Gastrocnemius medialis (tissue), 4 donors: ENCODE data around the gene PPP4C. TPM values are rescaled to one million over a fixed set of nuclear protein-coding genes. Genes with fewer than 3 reads are reported as not detected.
"Not testable (repeated sequence)": the region's sequence is repeated elsewhere in the genome, so short reads cannot be mapped to it uniquely, and the experiment has no call there.

Source experiments
- ATAC-seq, 2 donors: fragments of 150-250 bp; one replicate each; pipeline ENCODE4 v1.9.1; 2016
- DNase-seq, 2 donors: peaks; one replicate each; pipeline ENCODE4 v3.0.0-alpha.2; 2019
- H3K27ac ChIP-seq, 4 donors: fragments of 200-600 bp; sonication (generic); 1 replicate in 1 of 4; 2 replicates in 3 of 4; pipeline ENCODE4 v1.5.1; 2016 to 2018; ENCODE audit warnings: mild to moderate bottlenecking in 2 of 4, moderate library complexity in 1 of 4
- H3K27me3 ChIP-seq, 3 donors: fragments of 200-600 bp; sonication (generic) in 2 of 3; 1 replicate in 1 of 3; 2 replicates in 2 of 3; pipeline versions ENCODE4 v1.5.1 to v1.6.0; 2016 to 2019; ENCODE audit warnings: mild to moderate bottlenecking in 1 of 3, moderate library complexity in 1 of 3
- H3K36me3 ChIP-seq, 2 donors: fragments of 200-600 bp; sonication (generic) in 1 of 2; one replicate each; pipeline ENCODE4 v1.5.1; 2017 to 2018
- H3K4me1 ChIP-seq, 2 donors: fragments of 200-600 bp; sonication (generic) in 1 of 2; one replicate each; pipeline ENCODE4 v1.5.1; 2016 to 2017; ENCODE audit warnings: mild to moderate bottlenecking in 2 of 2
- H3K4me3 ChIP-seq, 4 donors: fragments of 200-600 bp; sonication (generic) in 3 of 4; 1 replicate in 1 of 4; 2 replicates in 3 of 4; pipeline ENCODE4 v1.5.1; 2016 to 2019; ENCODE audit warnings: mild to moderate bottlenecking in 2 of 4
- H3K9me3 ChIP-seq, 3 donors: fragments of 200-600 bp; sonication (generic) in 2 of 3; 1 replicate in 1 of 3; 2 replicates in 2 of 3; pipeline ENCODE4 v1.5.1; 2016 to 2019
- CTCF ChIP-seq, 5 experiments: fragments of 450-650 bp in 3 of 5; fragments of 200-600 bp in 2 of 5; sonication (generic) in 2 of 5; IDR thresholded peaks in 4 of 5; conservative IDR thresholded peaks in 1 of 5; 1 replicate in 4 of 5; 2 replicates in 1 of 5; pipeline ENCODE4 v1.5.1; 2016 to 2019; ENCODE audit warnings: antibody characterized with exemption in 5 of 5, mild to moderate bottlenecking in 3 of 5, moderate library complexity in 3 of 5
- POLR2A ChIP-seq, 2 donors: fragments of 450-650 bp; IDR thresholded peaks; one replicate each; pipeline ENCODE4 v1.6.1; 2017; ENCODE audit warnings: antibody characterized with exemption in 2 of 2, mild to moderate bottlenecking in 2 of 2, moderate library complexity in 2 of 2
- in situ Hi-C, 4 donors: fragments of 200-750 bp; cut with MboI; loops; one replicate each; pipeline versions ENCODE4 v1.15.0 to v1.8.0; 2017; ENCODE audit warnings: low sequenced_read_pairs in 4 of 4
- intact Hi-C: fragments of 100-400 bp; cut with DNase I; formaldehyde crosslinking; loops from one replicate; pipeline ENCODE4 v1.15.1; 2023; ENCODE audit warnings: low total_unique reads
- total RNA-seq, 4 donors: library from RNA; depleted of rRNA; stranded (reverse); fragments of >200 nt; gene quantifications; one replicate each; pipeline versions ENCODE4 v1.1.0 to v1.2.3, GENCODE V29; 2016

PPP4C gene
- total RNA-seq, 4 donors from 2014 or later = 23.8 to 64.3 (median 44.7) TPM

GRCh38 chr16:30112197-30113030 lies 36.6 kb downstream of the PPP4C start:
- Histone ChIP-seq H3K4me1 (no peaks in the 10 kb centered on the region), H3K27ac (no peak overlapping the region), H3K4me3 (no peak overlapping the region), H3K27me3 (no peaks in the 10 kb centered on the region), H3K36me3 (peaks cover 0 to 35% of the 10 kb centered on the region in 2 donors), H3K9me3 (no peaks in the 10 kb centered on the region)
- TF ChIP-seq POLR2A (IDR thresholded peaks at IDR 0.05) (no peak), CTCF (IDR thresholded peaks at IDR 0.05 in 4 of 5, conservative IDR thresholded peaks at IDR 0.05 in 1 of 5) (peak in 4 of 5 experiments; percentile 53 to 62 (median 58))
- DNase-seq (peak in 1 of 2 donors; percentile 32), ATAC-seq (no peak)
- intact Hi-C loops = no loop called here
- in situ Hi-C loops = loop anchor here in 1 of 4 donors (25.0 kb wide), 1 partner anchor 300 kb away; the partner anchor contains the start of gene ZNF771

GRCh38 chr16:30113031-30113710 lies 37.4 kb downstream of the PPP4C start, which contains the start of gene GDPD3:
TSS of gene GDPD3 (minus strand) at chr16:30113537. CDS start at chr16:30113478, 59 bp downstream.
- ATAC-seq (no peak), DNase-seq (no peak)
- TF ChIP-seq POLR2A (IDR thresholded peaks at IDR 0.05) (no peak), CTCF (IDR thresholded peaks at IDR 0.05 in 4 of 5, conservative IDR thresholded peaks at IDR 0.05 in 1 of 5) (no peak)
- no peak within 1 kb of the TSS for H3K4me3 ChIP-seq
- no peak within 1 kb of the TSS for H3K27ac ChIP-seq
- peaks cover 0 to 36% of the 10 kb centered on the region in 2 donors for H3K36me3 ChIP-seq
- no peaks in the 10 kb centered on the region for H3K27me3 ChIP-seq
- intact Hi-C loops = no loop called here
- in situ Hi-C loops = loop anchor here in 1 of 4 donors (25.0 kb wide), 1 partner anchor 299 kb away; the partner anchor contains the start of gene ZNF771
- H3K9me3 ChIP-seq = no peaks in the 10 kb centered on the region
- no peaks in the 10 kb centered on the region for H3K4me1 ChIP-seq

- TF ChIP-seq CTCF (IDR thresholded peaks at IDR 0.05 in 4 of 5, conservative IDR thresholded peaks at IDR 0.05 in 1 of 5) (no peak), POLR2A (IDR thresholded peaks at IDR 0.05) (no peak)
- no peaks in the 10 kb centered on the region for H3K9me3 ChIP-seq
- intact Hi-C loops (no loop called here), in situ Hi-C loops (loop anchor here in 1 of 4 donors (25.0 kb wide), 1 partner anchor 298 kb away; the partner anchor contains the start of gene ZNF771)
- H3K36me3 ChIP-seq = peaks cover 0 to 39% of the 10 kb centered on the region in 2 donors
- H3K4me1 ChIP-seq = no peaks in the 10 kb centered on the region
- H3K27ac ChIP-seq = no peak overlapping the region
- DNase-seq = no peak
- no peak for ATAC-seq
- no peak overlapping the region for H3K4me3 ChIP-seq
- H3K27me3 ChIP-seq = no peaks in the 10 kb centered on the region
Observed at GRCh38 chr16:30113711-30114333, 38.0 kb downstream of the PPP4C start.

- peaks cover 0 to 45% of the 10 kb centered on the region in 2 donors for H3K36me3 ChIP-seq
- intact Hi-C loops (no loop called here), in situ Hi-C loops (loop anchor here in 1 of 4 donors (25.0 kb wide), 1 partner anchor 298 kb away; the partner anchor contains the start of gene ZNF771)
- DNase-seq (no peak), ATAC-seq (no peak)
- no peaks in the 10 kb centered on the region for H3K4me1 ChIP-seq
- H3K9me3 ChIP-seq = no peaks in the 10 kb centered on the region
- no peak overlapping the region for H3K4me3 ChIP-seq
- TF ChIP-seq POLR2A (IDR thresholded peaks at IDR 0.05) (no peak), CTCF (IDR thresholded peaks at IDR 0.05 in 4 of 5, conservative IDR thresholded peaks at IDR 0.05 in 1 of 5) (no peak)
- H3K27ac ChIP-seq = no peak overlapping the region
- H3K27me3 ChIP-seq = no peaks in the 10 kb centered on the region
Observed at GRCh38 chr16:30114411-30114810, 38.6 kb downstream of the PPP4C start.

GRCh38 chr16:30114833-30115232 lies 39.0 kb downstream of the PPP4C start:
- H3K4me1 ChIP-seq, H3K9me3 ChIP-seq, H3K4me3 ChIP-seq, H3K27me3 ChIP-seq, intact Hi-C loops, H3K27ac ChIP-seq, ATAC-seq, DNase-seq: not testable (repeated sequence)
- peaks cover 0 to 49% of the 10 kb centered on the region in 2 donors for H3K36me3 ChIP-seq
- in situ Hi-C loops = loop anchor here in 2 of 4 donors (5.0 to 25.0 kb wide), 2 partner anchors 63 to 297 kb away; partner anchors contain the start of gene ZNF771 (in 1 of the 2)
